HG02943 (cell line): ENCODE data around the gene TRIM44.
"Not testable (repeated sequence)": the region's sequence is repeated elsewhere in the genome, so short reads cannot be mapped to it uniquely, and the experiment has no call there.

Experiments used
- ATAC-seq: cut with Tn5 transposase; IDR thresholded peaks from one replicate; pipeline ENCODE4 v1.9.1; 2021; ENCODE audit warnings: mild to moderate bottlenecking, low read depth, moderate library complexity; ENCODE audit not compliant: unreplicated experiment

The TRIM44 gene

GRCh38 chr11:35804451-35805040 lies 142.0 kb downstream of the TRIM44 start:
- ATAC-seq = no peak

- ATAC-seq = no peak
Observed at GRCh38 chr11:35809561-35809960, 147.0 kb downstream of the TRIM44 start.

GRCh38 chr11:35810045-35810645 lies 147.6 kb downstream of the TRIM44 start:
- ATAC-seq = no peak

- no peak for ATAC-seq
Observed at GRCh38 chr11:35811783-35812182, 149.2 kb downstream of the TRIM44 start.

- no peak for ATAC-seq
Observed at GRCh38 chr11:35812828-35813227, 150.3 kb downstream of the TRIM44 start.

- no peak for ATAC-seq
Observed at GRCh38 chr11:35814081-35814695, 151.6 kb downstream of the TRIM44 start.

- no peak for ATAC-seq
Observed at GRCh38 chr11:35814720-35815305, 152.2 kb downstream of the TRIM44 start.

- ATAC-seq = no peak
Observed at GRCh38 chr11:35815556-35816315, 153.2 kb downstream of the TRIM44 start.

- no peak for ATAC-seq
Observed at GRCh38 chr11:35820614-35821013, 158.0 kb downstream of the TRIM44 start.

GRCh38 chr11:35822815-35823495 lies 160.4 kb downstream of the TRIM44 start:
- ATAC-seq = no peak

- no peak for ATAC-seq
Observed at GRCh38 chr11:35823742-35824298, 161.2 kb downstream of the TRIM44 start.

GRCh38 chr11:35825386-35825785 lies 162.8 kb downstream of the TRIM44 start:
- no peak for ATAC-seq

GRCh38 chr11:35826006-35826405 lies 163.4 kb downstream of the TRIM44 start:
- ATAC-seq = no peak

- ATAC-seq = no peak
Observed at GRCh38 chr11:35826949-35827348, 164.4 kb downstream of the TRIM44 start.

GRCh38 chr11:35836205-35836604 lies 173.6 kb downstream of the TRIM44 start:
- ATAC-seq = no peak

- ATAC-seq = no peak
Observed at GRCh38 chr11:35838071-35838470, 175.5 kb downstream of the TRIM44 start.

- ATAC-seq = not testable (repeated sequence)
Observed at GRCh38 chr11:35838697-35839367, 176.3 kb downstream of the TRIM44 start.

GRCh38 chr11:35839368-35840161 lies 177.0 kb downstream of the TRIM44 start:
- no peak for ATAC-seq

GRCh38 chr11:35841733-35842132 lies 179.2 kb downstream of the TRIM44 start:
- ATAC-seq = no peak
